GM21367 (cell line): ENCODE results near the gene MAGEA2B.
"Not testable (repeated sequence)": the region's sequence is repeated elsewhere in the genome, so short reads cannot be mapped to it uniquely, and the experiment has no call there.

ENCODE experiments used
- ATAC-seq: cut with Tn5 transposase; IDR thresholded peaks from one replicate; pipeline ENCODE4 v1.9.1; 2021; ENCODE audit not compliant: unreplicated experiment

Gene MAGEA2B

DNA sequence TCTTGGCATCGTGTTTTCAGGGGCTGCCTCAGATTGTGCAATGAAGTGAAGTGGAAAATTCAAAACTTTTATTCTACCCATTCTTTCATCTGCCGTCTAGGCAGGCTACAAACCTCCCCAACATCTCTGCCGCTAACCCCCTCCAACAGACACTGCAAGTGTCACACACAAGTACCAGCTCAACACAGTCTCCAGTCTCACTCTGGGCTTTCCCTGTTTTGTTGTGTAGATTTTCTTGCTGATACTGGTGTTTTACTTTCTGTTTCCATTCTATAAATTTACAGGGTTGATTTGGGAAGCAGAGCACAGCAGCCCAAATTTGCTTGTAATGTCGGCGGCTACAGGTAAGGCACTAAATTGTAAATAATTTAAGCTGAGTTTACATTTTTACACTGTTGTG lies 40.4 kb downstream of the MAGEA2B start:
- not testable (repeated sequence) for ATAC-seq

DNA sequence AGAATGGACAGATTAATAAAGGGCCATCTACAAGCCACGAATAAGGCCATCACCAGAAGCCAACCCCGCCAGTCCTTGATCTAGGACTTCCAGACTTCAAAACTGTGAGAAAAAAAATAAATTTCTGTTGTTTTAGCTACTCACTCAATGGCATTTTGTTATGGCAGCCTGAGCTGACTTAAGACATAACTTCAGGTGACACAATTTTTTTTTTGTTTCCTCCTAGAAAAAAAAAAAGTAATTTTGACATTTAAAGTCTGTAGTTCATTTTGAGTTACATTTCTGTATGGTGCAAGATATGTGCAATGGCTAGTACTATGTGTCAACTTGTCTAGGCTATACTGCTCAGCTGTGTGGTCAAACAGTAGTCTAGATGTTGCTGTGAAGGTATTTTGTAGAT lies 44.5 kb downstream of the MAGEA2B start, which contains the start of gene CSAG3:
Gene CSAG3, plus strand, starts transcription at position 301 of the 400 bp plus-strand sequence.
- not testable (repeated sequence) for ATAC-seq

DNA sequence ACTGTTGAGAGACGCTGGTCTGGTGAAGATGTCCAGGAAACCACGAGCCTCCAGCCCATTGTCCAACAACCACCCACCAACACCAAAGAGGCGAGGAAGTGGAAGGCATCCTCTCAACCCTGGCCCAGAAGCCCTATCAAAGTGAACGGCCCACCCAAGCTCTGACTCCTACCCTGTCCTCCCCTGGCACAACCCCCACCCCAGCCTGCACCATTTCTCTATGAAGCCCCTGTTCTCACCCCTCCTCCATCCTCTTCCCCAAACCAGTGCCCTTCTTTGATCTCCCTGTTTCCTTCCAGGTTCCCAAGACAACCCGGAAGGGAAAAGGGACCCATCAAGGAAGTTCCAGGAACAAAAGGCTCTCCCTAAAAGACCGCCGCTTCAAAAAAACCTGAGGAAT lies 45.1 kb downstream of the MAGEA2B start:
- not testable (repeated sequence) for ATAC-seq

DNA sequence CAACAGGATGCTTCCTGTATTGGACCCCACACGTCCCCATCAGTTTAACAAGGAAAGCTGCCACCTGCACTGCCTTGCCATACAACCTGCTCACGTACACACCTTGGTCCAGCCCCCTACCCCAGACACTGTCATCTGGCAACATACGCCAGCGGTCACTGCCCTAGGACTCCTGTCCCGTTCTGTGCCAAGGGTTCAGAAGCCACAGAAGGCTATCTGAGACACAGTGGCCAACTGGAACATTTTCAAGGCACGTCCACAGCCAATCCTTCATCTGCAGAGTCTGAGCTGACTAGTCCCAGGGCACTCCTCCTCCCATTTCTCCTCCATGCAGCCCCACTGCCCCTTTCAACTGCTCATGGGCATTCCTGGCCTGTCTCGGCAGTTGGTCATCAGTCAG lies 47.2 kb downstream of the MAGEA2B start:
- not testable (repeated sequence) for ATAC-seq

DNA sequence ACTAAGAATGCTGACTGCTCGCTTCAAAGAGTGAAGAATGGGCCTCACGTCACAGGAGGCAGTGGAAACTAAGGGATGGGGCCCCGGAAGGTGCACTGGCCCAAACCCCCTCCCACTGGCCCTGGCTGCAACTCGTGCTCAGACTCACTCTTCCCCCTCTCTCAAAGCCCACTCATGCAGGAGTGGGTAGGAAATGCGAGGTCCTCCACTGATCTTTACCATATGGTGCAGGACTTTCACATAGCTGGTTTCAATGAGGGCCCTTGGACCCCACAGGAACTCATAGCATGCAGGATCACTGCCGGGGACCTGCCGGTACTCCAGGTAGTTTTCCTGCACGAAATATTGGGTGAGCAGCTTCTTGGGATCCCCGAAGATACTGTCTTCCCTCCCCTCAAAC lies 52.1 kb downstream of the MAGEA2B start:
- ATAC-seq: not testable (repeated sequence)
